ENCODE measurements around the gene FANCC.
"Not testable (repeated sequence)": the region's sequence is repeated elsewhere in the genome, so short reads cannot be mapped to it uniquely, and the experiment has no call there.

Gene FANCC

DNA sequence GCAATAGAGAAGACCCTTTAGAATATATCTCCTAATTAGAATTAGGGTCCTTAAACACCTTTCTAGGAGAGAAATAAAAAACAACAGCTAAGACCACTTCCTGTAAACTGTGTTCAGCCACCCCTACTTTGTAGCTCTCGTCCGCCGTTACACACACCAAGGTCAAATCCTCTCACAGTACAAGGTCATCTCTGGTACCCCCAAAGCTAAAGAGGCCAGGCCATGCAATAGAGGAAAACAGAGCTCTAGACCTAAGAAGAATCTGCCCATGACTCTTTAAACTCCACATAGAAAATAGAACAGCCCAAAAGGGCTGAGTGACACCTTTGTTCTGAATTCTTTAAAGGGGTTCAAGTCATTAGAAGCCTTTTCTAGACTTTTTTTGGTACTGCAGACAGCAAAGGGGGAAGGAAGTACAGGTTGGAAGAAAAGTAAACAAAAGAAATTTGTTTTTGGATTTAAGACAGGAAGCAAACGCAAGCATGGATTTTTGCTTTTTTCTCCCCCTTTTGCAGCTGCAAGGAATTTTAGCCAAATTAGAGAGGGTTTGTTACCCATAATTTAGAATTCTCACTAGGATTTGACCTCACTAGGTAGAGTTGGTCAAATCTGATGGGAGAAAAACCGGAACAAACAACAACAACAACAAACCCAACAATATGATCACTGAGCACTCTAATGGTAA lies 13.4 kb upstream of the FANCC start:
- no peak for DNase-seq

DNA sequence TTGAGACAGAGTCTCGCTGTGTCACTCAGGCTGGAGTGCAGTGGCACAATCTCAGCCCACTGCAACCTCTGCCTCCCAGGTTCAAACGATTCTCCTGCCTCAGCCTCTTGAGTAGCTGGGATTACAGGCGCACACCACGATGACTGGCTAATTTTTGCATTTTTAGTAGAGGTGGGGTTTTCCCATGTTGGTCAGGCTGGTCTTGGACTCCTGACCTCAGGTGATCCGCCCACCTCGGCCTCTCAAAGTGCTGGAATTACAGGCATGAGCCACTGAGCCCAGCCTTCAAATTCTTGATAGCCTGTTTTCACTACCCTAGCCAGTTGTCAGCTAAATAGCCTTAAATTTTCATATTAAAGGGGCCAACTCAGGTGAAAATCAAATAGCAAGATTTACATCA lies 11.6 kb upstream of the FANCC start:
- DNase-seq = not testable (repeated sequence)

DNA sequence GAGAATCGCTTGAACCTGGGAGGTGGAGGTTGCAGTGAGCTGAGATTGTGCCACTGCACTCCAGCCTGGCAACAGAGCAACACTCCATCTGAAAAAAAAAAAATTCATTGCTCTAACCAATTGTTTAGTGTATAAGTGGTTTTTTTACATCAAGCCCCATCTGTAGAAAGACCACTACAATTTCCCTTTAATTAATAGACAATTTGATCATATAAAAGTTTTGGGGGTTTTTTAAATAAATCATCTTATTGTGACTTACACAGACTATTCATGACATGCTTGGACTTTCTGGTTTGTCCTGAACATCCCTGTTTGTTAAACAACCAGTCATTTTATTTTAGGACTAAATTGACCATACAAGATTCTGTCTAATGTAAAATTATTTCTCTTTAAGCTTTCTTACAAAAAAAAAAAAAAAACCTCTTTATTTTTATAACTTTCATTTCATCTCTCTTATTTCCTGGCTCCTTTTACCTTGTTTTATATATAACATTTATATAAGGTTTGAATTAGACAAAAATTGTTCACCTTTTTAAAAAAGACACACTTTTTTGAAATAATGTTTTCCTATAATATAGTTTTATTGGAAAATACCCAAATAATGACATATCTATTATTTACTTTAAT lies 9.8 kb upstream of the FANCC start:
- DNase-seq = no peak

DNA sequence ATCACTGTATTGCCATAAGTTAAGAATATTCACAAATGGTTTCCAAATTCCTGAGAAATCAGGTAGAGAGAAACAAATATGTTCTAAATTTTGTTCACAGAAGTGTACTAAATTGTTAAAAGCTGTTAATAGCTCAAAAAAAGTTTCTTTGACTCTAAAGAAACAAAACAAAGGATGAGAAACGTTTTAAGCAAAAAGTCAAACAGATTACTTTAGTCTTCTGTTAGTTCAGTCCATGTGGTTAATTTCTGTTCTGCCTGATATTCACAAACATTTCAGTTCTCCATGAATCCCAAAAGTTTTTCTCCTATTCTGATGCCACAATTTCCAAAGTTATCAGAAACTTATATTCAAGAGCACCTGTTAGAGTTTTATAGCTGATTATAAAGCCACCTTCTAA lies 7.7 kb upstream of the FANCC start:
- DNase-seq = no peak

DNA sequence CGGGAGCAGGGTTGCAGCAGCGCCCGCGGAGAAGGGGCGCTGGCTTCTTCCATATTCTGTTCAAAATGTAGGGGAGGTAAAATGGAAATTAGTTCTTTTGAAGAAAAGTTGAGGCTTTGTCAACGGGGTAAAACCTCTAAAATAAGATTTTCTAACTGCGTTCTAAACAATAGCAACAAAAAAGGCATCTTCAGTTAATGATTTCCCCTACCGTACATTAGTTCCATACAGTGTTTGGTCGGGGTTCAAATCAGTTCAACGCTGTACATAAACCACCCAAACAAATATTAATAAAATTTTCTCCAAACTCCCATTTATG lies 343 bp upstream of the FANCC start:
- no peak for DNase-seq

DNA sequence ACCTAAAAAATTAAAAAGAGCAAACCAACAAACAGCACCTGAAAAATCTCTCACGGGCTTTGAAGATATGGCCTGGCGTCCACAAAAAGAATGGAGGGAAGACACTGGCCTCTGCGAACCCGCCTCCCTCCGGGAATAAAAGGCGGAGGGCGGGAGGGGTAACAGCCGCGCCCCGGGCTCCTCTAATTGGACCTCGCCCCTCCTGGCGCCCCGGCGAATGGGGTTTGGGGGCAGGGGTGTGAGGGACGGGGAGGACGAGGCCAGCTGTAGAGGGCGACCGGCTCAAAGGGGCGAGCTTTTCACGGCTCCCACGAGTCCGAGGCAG lies 753 bp downstream of the FANCC start:
- DNase-seq = peak in 8 of 56 donors; percentile 13 to 55 (median 50)

DNA sequence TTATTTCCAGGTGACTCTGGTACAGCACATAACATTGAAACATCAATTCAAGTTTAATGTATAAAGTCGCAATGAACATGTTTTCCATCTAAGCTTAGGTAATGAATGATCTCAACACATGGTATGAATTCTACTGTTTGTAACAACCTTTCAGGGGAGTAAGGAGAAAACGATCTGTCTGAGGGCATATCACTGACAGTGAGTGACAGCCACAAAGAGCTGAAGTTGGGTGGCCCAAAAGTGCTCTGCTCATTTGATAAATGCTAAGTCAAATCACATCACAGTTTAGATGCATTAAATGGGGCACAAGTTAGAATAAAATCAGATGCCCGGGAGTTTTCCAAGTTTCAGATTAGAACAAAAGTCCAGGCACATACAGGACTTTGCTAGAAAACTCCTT lies 1.2 kb downstream of the FANCC start:
- no peak for DNase-seq

GRCh38 chr9:95315108-95315746 lies 2.3 kb downstream of the FANCC start:
- DNase-seq = no peak

- DNase-seq = peak in 36 of 56 donors; percentile 3 to 59 (median 24)
These were observed 4.5 kb downstream of the FANCC start for GRCh38 chr9:95313010-95313498.

GRCh38 chr9:95311961-95312360 lies 5.5 kb downstream of the FANCC start:
- DNase-seq = no peak

DNA sequence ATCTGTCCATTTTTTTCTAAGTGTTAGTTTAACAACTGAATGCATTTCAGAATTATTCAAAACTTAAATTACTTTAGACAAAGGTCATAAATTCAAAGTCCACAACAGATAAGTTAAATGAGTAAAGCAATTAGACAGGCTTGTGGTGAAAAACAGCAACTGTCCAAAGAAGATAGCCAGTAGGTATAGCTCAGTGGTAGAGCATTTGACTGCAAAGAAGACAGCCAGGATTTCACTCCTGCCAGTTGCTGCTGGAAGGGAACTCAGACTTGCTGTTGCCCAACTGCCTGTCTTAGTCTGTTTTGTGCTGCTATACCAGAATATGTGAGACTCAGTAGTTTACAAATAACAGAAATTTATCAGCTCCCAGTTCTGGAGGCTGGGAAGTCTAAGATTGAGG lies 10.0 kb downstream of the FANCC start:
- no peak for DNase-seq

DNA sequence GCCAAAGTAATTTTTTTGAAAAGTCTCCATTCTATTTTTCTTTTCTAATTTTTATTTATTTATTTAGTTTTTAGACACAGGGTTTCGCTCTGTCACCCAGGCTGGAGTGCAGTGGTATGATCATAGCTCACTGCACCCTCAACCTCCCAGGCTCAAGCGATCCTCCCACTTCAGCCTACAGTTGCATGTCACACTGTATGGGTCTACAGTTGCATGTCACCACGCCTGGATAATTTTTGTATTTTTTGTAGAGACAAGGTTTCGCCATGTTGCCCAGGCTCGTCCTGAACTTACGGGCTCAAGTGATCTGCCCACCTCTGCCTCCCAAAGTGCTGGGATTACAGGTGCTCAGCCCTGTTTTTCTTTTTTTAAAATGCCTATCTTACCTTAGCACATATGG lies 10.7 kb downstream of the FANCC start:
- DNase-seq = no peak

- DNase-seq = no peak
These were observed 11.6 kb downstream of the FANCC start for GRCh38 chr9:95305770-95306492.

- DNase-seq = no peak
These were observed 15.0 kb downstream of the FANCC start for GRCh38 chr9:95302479-95302878.

DNA sequence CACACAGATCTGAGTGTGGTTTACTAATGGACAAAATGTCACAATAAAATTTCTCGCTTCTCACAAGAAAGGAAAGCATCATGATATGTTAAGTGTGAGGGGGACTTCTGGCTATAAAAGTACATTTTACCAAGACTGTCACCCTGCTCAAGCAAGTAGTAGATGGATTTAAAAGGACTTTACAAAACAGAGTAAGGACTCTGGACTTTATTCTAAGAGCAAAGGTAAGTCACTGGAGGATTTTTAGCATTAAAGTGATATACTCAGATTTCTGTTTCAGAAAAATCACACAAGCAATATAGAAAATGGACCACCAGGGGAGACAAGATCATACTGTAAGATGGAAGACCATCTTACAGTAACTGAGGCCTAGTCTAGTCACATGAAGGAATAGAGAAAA lies 19.7 kb downstream of the FANCC start:
- no peak for DNase-seq

DNA sequence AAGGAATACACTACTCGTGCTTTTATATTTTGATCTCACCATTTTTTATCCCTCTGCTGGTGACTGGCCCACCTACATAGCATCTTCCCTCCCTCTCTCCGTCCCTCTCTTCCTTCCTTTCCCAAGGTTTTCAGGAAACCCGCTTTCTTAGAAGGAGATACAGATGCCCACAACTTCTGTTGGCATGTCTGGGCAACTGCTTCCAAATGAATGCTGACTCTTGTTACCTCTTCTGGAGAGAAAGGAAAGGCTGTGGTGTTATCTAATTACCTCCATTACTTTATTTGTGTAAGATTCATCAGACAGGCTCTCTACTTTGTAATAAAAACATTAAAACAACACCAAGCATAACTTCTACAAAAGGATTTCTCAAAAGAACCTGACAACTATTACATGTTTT lies 20.2 kb downstream of the FANCC start:
- DNase-seq = no peak

- no peak for DNase-seq
These were observed 20.7 kb downstream of the FANCC start for GRCh38 chr9:95296761-95297160.

DNA sequence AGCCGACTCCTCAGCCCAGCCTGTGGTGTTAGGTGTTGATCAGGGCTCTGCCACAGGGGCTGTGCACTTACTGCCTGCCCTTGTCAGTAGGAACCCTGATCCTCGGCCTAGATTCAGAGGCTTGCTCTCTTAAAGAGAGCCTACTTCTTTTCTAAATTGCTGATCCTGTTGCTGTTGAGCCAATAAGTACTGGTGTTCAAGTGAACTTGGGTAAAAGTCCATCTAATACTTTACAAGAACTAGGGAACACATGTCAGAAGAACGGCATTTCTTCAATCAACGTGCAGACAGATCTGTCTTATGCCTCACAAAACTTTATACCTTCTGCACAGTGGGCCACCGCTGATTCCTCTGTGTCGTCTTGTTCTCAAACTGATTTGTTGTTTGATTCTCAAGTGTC lies 24.2 kb downstream of the FANCC start:
- not testable (repeated sequence) for DNase-seq

DNA sequence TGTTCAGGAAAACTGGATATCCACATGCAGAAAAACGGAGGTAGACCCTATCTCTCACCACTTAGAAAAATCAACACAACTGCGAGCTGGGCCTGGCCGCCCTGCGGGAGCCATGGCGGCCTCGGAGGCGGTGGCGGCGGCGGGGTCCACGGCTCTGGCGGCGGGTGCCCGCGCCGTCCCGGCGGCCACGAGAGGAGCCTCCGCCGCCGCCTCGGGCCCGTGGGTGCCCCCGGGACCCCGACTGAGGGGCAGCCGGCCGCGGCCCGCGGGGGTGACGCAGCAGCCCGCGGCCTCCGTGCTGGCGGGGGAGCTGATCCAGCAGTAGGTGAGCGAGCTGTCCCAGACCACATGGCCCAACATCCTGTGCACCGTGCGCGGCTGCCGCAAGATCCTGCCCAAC lies 25.3 kb downstream of the FANCC start:
- no peak for DNase-seq

DNA sequence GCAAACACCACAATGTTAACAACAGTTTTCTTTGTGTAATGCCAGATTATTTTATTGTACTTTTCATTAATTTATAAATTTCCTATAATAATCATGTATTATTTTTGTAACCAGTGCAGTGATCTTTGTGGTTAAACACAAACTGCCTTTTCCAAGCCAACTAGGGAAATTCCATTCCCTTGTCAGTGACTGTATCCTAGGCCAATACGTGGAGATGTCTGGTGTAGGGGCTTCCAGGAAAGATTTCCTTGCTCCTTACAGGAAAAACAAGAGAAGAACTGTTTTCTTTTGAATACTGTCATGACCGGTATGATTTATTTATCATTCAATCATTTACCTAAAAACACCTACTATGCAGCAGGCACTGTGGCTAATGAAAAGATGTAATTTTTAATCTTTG lies 31.4 kb downstream of the FANCC start:
- no peak for DNase-seq

GRCh38 chr9:95285307-95285706 lies 32.2 kb downstream of the FANCC start:
- no peak for DNase-seq

All from amygdala (tissue), 56 donors.